ENCODE results near the gene MRAP2. TPM values are rescaled to one million over a fixed set of nuclear protein-coding genes. Genes with fewer than 3 reads are reported as not detected.

The MRAP2 gene, protein sequence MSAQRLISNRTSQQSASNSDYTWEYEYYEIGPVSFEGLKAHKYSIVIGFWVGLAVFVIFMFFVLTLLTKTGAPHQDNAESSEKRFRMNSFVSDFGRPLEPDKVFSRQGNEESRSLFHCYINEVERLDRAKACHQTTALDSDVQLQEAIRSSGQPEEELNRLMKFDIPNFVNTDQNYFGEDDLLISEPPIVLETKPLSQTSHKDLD
- 7.0 and 8.5 TPM in 2 replicates for total RNA-seq
- 2.9 TPM for polyA plus RNA-seq (2012)

DNA sequence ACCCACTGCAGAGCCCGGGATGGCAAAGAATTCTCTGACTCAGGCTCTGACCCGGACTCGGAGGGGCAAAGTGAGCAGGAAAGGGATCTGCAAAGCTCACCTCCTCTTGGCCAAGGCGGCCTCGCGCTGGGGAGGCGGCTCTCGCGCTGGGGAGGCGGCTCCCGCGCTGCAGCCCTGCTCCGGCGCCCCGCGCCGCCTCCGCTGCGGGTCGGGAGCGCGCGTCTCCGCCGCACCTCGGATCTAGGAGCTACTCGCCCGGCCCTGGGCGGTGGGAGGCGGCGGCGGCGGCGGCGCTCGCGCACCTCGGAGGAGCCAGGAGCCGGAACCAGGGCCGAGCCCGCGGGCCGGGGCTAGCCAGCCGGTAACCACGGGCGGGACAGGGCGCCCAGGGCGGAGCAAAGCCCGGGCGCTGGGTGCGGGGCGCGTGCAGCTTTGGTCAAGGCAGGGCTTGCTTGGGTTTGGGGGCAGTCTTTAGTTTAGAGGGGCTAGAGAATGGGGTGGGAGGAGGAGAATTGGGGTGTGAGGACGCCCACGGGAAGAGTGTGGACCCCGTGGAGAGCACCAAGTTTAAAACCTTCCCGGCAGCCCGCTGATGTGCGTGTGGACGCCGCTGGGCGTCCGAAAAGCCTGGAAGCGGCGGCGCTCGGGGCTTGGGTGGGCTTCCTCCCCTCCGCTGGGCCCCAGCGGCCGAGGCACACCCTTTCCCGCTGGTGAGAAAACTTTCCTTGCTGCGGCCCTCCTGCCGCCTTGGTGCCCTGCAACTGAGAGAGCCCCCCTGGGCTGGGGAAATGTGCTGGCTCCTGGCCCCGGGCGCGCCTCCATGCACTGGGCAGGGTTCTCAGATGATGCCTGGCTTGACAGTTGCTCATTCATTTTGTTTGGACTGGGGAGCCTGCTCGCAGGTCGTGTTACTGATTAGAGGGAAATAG lies at the start of gene MRAP2:
Gene MRAP2 (plus strand): TSS at position 250 of the 929 bp plus-strand sequence. CDS start 21,547 bp downstream, outside the sequence.
- peak; percentile 37 for DNase-seq (ENCODE audit: low read depth)

DNA sequence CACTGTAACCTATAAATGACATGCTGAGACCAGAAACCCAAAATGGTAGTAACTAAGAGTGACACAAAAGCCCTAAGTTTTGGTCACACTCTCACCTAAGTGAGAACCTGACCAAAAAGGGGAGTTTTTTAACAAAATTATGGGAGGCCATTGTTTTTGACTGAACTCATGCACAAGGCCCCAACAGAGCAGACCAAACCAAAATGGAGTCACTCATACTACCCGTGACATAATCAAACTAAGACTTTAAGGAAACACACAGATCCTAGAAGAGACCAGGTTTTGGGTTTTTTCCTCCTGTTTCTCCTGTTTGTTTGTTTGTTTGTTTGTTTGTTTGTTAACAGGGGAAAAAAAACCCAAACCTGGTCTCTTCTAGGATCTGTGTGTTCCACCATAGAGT lies 49.2 kb upstream of the MRAP2 start:
- DNase-seq (ENCODE audit: low read depth) = no peak

DNA sequence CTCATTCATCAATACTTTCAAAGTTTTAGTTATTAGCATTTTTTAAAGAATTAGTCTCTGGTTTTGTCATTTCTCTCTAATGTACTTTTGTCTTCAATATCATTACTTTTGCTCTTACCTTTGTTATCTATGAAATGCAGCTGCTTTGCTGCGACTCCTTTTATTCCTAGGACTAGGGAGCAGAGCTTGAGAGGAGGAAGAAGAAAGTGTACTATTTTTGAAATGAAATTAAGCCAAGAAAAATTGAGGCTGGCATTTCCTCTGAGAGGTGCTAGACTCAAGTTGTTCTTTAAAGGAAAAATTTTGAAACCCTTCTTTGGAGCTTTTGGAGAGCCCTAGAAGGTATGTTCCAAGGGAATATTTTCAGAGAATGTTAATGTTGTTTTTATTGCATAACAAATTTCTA lies 48.3 kb upstream of the MRAP2 start:
- DNase-seq (ENCODE audit: low read depth) = no peak

DNA sequence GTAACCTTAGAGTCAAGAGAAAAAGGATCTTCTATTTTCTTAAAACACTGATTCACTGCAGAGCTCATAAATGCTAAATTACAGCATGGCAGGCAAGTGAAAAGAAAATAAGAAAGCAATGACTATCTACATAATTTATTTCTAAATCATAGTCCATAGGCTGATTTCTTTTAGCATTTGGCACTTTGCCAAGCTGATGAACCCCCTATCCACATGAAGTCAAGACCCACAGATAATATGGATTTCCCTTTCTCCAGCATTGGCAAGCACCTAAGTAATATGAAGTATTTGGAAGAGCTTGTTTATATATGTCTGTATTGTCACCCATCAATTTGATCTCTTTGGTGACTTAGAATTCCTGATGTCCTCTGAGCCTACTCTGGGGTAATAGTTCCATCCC lies 47.9 kb upstream of the MRAP2 start:
- DNase-seq (ENCODE audit: low read depth) = no peak

DNA sequence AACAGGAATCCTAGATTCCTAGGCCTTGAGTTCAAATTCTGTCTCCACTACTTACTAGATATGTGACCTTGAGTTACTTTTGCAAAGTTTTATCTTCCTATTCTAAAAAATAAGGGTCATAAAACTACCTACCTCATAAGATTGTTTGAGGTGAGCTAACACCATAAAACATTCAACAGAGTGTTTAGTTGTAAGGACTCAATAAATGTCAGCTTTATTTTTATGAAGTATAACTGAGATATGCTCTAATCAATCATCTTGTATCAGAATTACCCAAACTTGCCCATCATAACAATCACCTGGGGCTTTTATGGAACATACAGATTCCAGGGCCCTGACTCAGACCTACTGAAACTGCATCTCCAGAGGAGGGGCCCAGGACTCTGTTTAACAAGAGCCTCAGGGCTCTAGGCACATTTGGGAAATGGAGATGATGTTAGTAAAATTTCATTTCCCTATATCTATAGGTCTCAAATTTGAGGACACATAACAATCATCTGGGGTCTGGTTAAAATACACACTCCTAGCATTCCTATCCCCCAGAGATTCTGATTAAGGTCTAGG lies 35.5 kb upstream of the MRAP2 start:
- no peak for DNase-seq (ENCODE audit: low read depth)

DNA sequence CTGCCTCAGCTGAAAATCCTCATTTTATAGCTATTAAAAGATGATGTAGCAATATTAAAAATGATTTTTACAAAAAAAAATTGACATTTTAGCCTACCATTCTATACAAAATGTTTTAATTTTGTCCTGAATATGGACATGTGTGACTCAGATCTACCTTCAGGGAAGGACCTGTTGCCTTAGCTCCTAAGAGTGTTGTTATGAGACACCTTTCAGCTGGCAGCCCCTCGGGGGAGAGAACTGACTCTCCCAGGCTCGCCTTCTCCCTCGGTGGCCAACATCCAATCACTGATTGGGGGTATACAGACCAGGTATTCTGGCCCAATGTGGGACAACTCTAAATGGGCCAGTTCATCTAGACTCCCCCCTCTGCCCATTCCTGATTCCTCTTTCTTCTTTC lies 32.5 kb upstream of the MRAP2 start:
- no peak for DNase-seq (ENCODE audit: low read depth)

DNA sequence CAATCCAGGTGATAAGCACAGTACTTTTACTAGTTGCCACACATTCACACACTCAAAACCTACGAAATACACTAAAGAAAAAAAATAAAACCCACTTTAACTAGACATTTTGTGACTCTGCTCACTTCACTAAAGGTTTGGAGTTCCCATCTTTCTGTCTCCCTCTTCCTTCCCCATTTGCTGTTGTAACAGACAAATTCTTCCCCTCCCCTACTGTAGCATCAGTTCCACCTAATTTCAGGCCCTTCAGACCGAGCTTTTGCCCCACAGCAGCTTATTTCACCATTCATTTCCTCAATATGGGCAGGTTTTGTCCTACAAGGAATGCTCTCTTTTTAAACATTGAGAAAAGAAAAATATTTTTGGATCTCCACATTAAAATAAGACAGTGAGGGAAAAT lies 31.3 kb upstream of the MRAP2 start:
- DNase-seq (ENCODE audit: low read depth) = no peak

DNA sequence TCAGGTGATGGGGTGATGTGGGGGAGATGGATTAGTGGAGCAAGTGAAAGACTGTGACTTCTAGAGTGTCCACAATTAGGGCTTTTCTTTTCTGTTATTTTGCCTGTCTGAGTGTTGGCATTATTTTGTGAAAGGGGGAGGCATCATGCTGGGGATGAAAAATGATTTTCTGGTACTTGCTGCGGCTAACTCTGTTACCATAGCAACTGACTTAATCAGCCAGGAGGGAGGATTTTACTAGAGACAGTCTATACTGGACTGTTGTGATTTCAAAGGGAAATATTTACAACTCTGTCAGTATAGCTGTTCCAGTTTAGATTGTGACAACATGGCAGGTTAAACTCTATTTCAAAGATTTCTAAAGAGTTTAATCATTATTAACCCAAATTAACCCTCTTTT lies 30.4 kb upstream of the MRAP2 start:
- no peak for DNase-seq (ENCODE audit: low read depth)

DNA sequence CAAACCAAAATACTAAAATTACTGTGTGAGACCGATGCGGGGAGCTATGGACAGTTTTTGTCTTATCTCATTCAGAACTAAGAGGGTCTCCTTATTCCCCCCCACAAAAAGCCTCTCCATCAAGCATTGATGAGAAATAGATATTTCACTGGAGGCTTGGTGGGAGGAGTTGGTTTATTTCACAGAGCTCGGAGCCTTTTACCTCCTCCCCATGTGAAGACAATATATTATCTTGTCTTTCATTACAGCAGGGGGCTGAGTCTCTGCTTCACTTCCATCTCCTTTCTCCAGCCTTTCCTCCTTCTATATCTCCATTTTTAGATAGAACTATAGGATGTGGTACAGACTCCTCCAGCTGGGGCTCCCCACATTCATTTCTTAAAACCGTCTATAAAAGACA lies 29.9 kb upstream of the MRAP2 start:
- DNase-seq (ENCODE audit: low read depth) = no peak

DNA sequence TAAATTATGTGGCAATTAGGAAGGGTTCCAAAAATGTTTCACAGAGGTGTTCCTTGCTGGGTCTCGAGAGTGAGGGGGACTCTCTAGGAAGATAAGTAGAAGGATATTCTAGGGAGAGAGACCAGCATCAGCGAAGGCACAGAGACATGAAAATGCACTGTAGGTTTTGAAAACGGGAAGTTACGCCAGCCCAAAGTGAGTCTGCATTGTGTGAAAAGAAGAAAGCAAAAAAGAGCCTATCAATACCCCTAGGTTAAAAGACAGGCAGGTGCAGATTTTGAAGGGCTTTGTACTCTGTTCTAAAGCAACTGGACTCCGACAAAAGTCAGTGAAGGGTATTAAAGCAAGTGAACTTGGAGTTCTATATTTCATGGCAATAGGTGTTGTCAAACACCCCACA lies 25.7 kb upstream of the MRAP2 start:
- no peak for DNase-seq (ENCODE audit: low read depth)

DNA sequence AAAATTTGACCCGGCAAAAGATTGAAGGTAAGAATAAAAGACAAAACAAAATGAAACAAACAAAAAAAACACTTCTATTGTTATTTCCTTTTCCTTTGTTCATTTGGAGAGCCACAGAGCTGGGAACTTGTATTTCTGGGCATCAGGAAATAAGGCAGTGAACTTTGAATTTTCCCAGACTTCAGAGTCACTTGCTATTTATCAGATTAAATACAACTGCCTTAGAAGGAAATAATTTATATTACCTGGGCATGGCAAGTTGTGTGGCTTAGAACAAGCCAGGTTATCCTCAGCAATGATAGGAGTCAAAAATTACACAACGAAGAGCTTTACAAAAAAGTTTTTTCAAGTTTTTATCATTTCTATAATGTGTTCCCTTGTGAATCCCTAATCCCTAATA lies 20.2 kb upstream of the MRAP2 start:
- no peak for DNase-seq (ENCODE audit: low read depth)

DNA sequence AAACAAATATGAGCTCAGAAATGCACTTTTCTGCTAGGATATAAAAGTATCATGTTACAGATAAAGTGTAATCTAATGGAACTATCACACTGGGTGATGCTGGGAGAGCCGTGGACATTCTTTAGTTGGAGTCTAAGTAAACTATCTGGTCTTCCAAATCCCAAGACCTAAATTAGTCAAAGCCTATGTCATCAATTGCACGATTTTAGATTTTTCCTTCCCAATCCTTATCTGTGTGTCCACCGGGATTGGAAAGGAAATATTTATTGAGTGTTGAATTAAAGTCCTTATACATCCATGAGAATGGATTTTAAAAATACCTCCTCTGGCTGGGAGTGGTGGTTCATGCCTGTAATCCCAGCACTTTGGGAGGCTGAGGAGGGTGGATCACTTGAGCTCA lies 19.6 kb upstream of the MRAP2 start:
- no peak for DNase-seq (ENCODE audit: low read depth)

DNA sequence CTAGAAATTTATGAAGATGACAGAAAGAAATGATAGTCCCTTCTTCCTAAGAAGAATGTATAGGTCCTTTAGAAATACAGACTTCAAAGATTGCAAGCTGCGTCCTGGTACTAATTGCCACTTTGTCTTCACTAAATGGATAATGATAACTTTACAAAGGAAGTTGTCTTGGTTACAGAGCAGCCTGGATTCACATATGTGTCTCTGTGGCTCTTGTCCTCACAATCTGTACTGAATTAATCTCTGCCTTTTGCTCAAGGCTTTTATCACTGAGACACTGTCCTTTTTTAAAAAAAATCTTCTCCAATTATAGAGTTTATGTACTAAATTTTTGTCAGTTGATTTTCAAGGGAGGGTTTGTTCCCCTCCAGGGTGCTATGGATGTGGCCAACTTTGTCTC lies 17.5 kb upstream of the MRAP2 start:
- no peak for DNase-seq (ENCODE audit: low read depth)

DNA sequence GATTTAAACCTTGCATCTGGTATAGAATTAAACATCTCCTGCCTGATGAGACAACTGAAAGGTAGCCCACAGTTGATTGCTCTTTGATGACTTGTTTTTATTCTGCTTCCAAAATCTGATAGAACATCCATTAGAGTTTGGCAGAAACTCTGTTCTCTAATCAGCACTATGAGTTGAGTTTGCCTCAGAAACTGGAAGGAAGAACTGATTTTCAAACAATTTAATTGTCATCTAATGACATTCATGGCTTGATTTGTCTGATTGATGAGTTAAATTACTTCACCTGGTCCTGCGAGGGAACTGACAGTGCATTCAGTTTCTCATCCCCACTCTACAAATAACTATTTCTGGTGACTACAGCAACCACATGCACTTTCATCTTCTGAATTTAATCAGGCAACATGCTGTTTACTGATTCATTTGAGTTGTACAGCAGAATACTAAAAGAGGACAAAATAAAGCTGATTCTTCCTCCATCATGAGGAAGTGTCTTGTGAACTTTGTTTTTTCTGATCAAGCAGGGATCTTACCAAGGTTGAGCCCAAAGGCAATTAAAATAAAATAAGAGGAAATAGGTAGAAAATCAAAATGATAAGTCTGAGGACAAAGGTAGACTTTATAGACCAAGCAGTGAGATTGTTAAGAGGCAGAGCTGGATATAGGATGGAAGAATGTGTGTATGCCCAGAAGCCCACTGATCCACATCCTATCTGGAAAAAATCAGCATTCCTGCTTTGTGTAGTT lies 15.7 kb upstream of the MRAP2 start:
- DNase-seq (ENCODE audit: low read depth) = no peak

DNA sequence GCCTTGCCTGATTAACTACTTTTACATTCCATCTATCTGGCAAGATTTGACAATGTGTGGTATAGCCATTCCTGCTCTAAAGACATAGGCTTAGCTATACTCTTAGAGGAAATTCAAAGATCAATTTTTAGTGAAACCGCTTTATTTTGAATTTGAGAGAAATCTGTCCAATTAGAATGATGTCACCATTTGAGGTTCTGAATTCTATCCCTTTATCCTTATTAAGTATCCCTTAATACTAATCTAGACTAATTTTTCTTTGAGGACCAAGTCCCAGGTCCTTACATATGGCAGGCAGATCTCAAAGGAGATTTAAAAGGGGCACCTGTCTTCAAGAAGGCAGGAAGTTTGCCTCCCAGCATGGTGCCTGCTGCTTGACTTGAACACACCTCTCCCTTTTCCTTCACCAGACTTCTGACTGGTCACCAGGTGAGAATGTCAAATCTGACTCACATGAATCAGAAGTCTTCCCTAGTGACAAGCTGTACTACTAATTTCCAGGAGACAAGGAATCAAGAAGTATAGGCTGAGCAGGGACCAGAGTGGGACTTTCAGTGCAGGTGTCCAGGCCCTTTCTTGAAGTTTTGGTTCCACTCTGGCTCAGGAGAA lies 15.0 kb upstream of the MRAP2 start:
- no peak for DNase-seq (ENCODE audit: low read depth)

DNA sequence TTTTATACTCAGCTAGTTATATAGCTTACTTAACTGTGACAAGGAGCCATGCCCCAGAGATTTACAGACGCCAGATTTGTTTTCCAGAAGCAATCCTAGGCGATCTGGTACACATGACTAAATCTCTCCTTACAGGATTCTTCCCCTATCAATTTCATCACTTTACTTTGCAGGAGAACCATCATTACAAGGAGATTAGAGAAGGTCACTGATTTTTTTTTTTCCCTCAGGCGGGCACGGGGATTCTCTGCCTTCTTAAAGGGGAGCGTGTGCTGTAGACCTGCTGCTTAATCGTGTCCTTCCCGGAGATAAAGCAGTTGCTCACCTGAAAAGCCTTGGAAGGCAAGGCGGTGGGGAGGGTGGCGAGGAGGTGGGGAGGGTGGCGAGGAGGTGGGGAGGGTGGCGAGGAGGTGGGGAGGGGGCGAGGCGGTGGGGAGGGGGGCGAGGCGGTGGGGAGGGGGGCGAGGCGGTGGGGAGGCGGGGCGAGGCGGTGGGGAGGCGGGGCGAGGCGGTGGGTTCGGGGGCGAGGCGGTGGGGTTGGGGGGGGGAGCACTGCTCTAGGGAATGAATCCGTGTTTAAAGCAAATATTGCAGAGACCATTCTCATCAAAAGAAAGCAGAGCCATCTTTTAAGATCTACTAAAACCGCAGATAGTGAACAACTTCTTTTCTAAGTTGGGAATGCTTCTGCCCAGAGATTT lies 14.3 kb upstream of the MRAP2 start:
- no peak for DNase-seq (ENCODE audit: low read depth)

DNA sequence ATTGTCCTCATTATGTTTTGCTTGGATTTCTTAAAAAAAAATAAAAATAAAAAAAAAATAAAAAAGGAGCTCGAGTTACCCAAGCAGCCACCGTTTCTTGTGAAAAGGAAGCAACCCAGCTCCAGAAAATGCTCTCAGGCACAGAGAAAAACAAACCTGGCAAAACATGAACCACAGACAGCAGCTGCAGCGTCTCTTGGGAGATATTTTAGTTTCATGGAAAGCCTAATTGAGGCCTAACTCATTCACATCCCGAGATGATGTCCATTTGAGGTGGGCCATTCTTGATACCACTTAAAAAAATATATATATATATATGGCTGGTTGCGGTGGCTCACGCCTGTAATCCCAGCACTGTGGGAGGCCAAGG lies 13.7 kb upstream of the MRAP2 start:
- DNase-seq (ENCODE audit: low read depth) = peak; percentile 82

DNA sequence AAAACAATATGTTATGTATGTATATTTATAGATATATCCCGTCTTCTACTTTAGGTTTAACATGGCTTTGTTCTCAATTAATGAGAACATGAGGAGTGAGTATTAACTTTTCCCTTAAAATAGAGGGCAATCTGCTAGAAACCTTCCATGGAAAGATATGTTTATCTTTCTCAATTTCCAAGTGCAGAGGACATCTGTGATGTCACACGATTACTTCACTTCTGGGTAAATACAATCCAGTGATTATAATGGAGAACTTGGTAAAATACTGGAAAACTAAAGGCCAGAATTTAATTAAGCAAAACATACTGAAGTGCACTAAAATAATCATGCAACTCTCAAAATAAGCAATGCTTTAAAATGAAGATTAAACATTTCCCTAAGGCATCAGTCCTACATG lies 11.9 kb upstream of the MRAP2 start:
- DNase-seq (ENCODE audit: low read depth) = no peak

DNA sequence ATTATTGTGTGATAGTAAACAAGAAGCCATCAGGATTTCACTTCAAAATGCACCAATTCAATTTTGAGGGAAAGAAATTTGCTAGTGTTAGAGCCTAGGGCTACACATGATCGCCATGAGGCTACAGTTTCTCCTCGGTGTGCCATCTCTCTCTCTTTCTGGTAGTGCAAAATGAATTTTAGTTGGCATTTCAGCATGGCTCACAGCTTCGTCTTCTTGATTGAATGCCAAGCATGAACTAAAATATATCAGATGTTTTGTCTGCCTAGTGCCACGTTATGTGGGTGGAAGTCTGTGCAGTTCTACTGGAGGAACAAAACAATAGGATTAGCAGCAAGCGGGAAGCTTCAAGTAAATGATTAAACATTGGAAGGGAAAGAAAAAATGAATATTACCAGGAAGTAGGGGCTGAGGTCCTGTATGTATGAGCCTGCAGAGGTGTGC lies 6.8 kb upstream of the MRAP2 start:
- DNase-seq (ENCODE audit: low read depth) = peak; percentile 57

DNA sequence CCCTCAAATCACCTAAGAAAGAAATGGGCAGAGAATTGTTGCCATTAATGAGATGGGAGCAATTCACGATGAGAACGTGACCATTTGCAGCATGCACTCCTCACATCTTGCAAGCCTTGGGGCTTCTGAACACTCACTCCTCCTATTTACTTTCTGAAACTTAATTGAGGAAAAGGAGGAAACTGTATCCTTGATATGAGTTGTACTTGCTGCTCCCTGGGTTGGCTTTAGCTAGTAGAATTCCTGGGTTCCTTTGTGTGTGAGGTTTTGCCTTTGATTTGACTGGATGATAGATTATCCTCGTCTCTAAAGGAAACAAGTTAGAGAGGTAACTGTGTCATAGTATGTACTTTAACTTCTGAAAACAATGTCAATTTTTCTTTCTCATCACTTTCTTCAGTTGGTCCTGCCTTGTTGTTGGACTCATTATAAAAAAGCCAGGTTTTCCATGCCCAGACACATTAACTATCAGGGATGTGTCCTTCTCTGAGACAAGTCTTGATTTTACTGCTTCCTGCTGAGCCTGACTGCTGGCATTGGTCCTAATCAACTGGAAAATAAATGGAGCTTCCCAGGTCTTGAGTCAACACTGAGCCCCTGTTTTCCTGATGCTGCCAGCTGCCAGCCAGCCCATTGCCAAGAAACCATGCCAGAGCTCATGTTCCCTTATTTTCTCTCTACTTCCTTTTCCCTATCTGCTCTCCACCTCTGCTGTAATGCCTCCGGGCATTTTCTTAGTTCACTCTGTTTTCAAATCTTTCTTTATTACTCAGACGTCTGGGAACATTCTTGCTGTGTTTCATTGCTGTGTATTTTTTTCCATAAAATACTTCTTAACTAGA lies 6.0 kb upstream of the MRAP2 start:
- peak; percentile 74 for DNase-seq (ENCODE audit: low read depth)

All from myocyte (in vitro differentiated cells).